H1 (cell line): ENCODE results near the gene COL27A1. TPM values are rescaled to one million over a fixed set of nuclear protein-coding genes. Genes with fewer than 3 reads are reported as not detected.

Experiments
- CTCF ChIA-PET: fragments of 300-600 bp; sonication (Branson Sonifier 250); formaldehyde crosslinking; loops from one replicate; lab custom pipeline; 2021; ENCODE audit not compliant: partially characterized antibody; lab: Charles Lee
- POLR2A ChIA-PET: fragments of 300-600 bp; sonication (Branson Sonifier 250); formaldehyde crosslinking; loops from one replicate; lab custom pipeline; 2021; ENCODE audit warnings: inconsistent platforms; ENCODE audit not compliant: partially characterized antibody; lab: Charles Lee
- DNase-seq, 2 experiments: peaks; one replicate each; pipeline versions ENCODE4 v3.0.0 to v3.0.0-alpha.2; 2010 to 2022; ENCODE audit warnings: low spot score in 2 of 2, low read depth in 1 of 2, mixed read lengths in 1 of 2
- FAIRE-seq: peaks from 2 replicates; lab custom pipeline; 2011; peaks lifted over from hg19 to GRCh38; lab: Jason Lieb, UNC
- H2AFZ ChIP-seq: 2 replicates; pipeline ENCODE4 v1.8.1; 2012; ENCODE audit warnings: low read length, inconsistent platforms
- H2AK5ac ChIP-seq: 2 replicates; pipeline ENCODE4 v1.6.1; 2013; ENCODE audit warnings: low read depth, low read length
- H2BK120ac ChIP-seq: replicated peaks from 2 replicates; pipeline ENCODE3; 2013; ENCODE audit warnings: low read depth, low read length, inconsistent platforms
- H2BK12ac ChIP-seq: 2 replicates; pipeline ENCODE4 v1.6.1; 2013; ENCODE audit warnings: low read depth, low read length
- H2BK15ac ChIP-seq: 2 replicates; pipeline ENCODE4 v1.6.1; 2013; ENCODE audit warnings: low read length
- H2BK20ac ChIP-seq: 2 replicates; pipeline ENCODE4 v1.6.1; 2013; ENCODE audit warnings: low read length
- H2BK5ac ChIP-seq: 2 replicates; pipeline ENCODE4 v1.6.1; 2013; ENCODE audit warnings: low read depth, low read length
- H3K14ac ChIP-seq: 2 replicates; pipeline ENCODE4 v1.6.1; 2013; ENCODE audit warnings: inconsistent platforms; ENCODE audit not compliant: insufficient read length
- H3K18ac ChIP-seq: 2 replicates; pipeline ENCODE4 v1.6.1; 2013; ENCODE audit warnings: low read length; ENCODE audit errors: extremely low read depth
- H3K23ac ChIP-seq: 2 replicates; pipeline ENCODE4 v1.6.1; 2013; ENCODE audit warnings: inconsistent platforms; ENCODE audit not compliant: insufficient read length
- H3K23me2 ChIP-seq: 2 replicates; pipeline ENCODE4 v1.6.1; 2013; ENCODE audit warnings: low read depth, low read length
- H3K27ac ChIP-seq: 2 replicates; pipeline ENCODE4 v1.6.1; 2011; ENCODE audit warnings: low read depth, low read length, inconsistent platforms
- H3K27me3 ChIP-seq, 4 experiments: replicated peaks in 1 of 4; 1 replicate in 1 of 4; 2 replicates in 3 of 4; pipeline versions ENCODE4 v1.6.1 to v1.8.1; 2011 to 2013; ENCODE audit warnings: low read length in 3 of 4, mild to moderate bottlenecking in 3 of 4, inconsistent platforms in 2 of 4, mixed read lengths in 2 of 4, moderate library complexity in 1 of 4; ENCODE audit not compliant: control insufficient read depth in 3 of 4, insufficient read depth in 3 of 4; ENCODE audit errors: extremely low read depth in 1 of 4
- H3K36me3 ChIP-seq, 4 experiments: 2 replicates each; pipeline versions ENCODE4 v1.6.1 to v1.8.1; 2011 to 2013; ENCODE audit warnings: mild to moderate bottlenecking in 4 of 4, low read length in 3 of 4, moderate library complexity in 2 of 4, control low read depth in 1 of 4, inconsistent platforms in 1 of 4; ENCODE audit not compliant: insufficient read depth in 4 of 4, control insufficient read depth in 2 of 4
- H3K4ac ChIP-seq: replicated peaks from 2 replicates; pipeline ENCODE3; 2013; ENCODE audit warnings: low read length, low read depth, mixed read lengths, inconsistent platforms; ENCODE audit not compliant: insufficient read length
- H3K4me1 ChIP-seq, 4 experiments: replicated peaks in 1 of 4; 1 replicate in 1 of 4; 2 replicates in 3 of 4; pipeline versions ENCODE4 v1.6.1 to v1.8.1; 2011 to 2013; ENCODE audit warnings: low read length in 3 of 4, inconsistent platforms in 2 of 4, mixed read lengths in 1 of 4; ENCODE audit not compliant: insufficient read depth in 4 of 4, control insufficient read depth in 3 of 4
- H3K4me2 ChIP-seq, 2 experiments: 2 replicates each; pipeline versions ENCODE4 v1.6.1 to v1.8.1; 2011 to 2013; ENCODE audit warnings: low read depth in 2 of 2, low read length in 2 of 2, control low read depth in 1 of 2, inconsistent platforms in 1 of 2, mild to moderate bottlenecking in 1 of 2; ENCODE audit not compliant: insufficient read depth in 1 of 2
- H3K4me3 ChIP-seq, 4 experiments: fragments of 200-600, 300-600 bp in 1 of 4; sonication (generic), shearing (Covaris generic), sonication (Bioruptor Twin) in 1 of 4; 2 replicates each; pipeline versions ENCODE4 v1.5.1 to v1.8.1; 2011 to 2016; ENCODE audit warnings: low read length in 4 of 4, low read depth in 3 of 4, control low read depth in 2 of 4, inconsistent platforms in 2 of 4, mild to moderate bottlenecking in 2 of 4, mixed read lengths in 1 of 4, moderate library complexity in 1 of 4; ENCODE audit not compliant: insufficient read depth in 2 of 4; ENCODE audit errors: extremely low read depth in 1 of 4
- H3K56ac ChIP-seq: replicated peaks from 2 replicates; pipeline ENCODE3; 2013; ENCODE audit warnings: low read depth, mild to moderate bottlenecking, mixed read lengths, low read length, inconsistent platforms; ENCODE audit not compliant: insufficient read length
- H3K79me1 ChIP-seq: 2 replicates; pipeline ENCODE4 v1.6.1; 2013; ENCODE audit warnings: low read depth, low read length, control low read depth
- H3K79me2 ChIP-seq, 2 experiments: 2 replicates each; pipeline versions ENCODE4 v1.6.1 to v1.8.1; 2012 to 2013; ENCODE audit warnings: low read length in 2 of 2, mild to moderate bottlenecking in 2 of 2, inconsistent platforms in 1 of 2; ENCODE audit not compliant: insufficient read depth in 2 of 2, control insufficient read depth in 1 of 2
- H3K9ac ChIP-seq, 4 experiments: replicated peaks in 1 of 4; 1 replicate in 1 of 4; 2 replicates in 3 of 4; pipeline versions ENCODE4 v1.6.1 to v1.8.1; 2011 to 2013; ENCODE audit warnings: low read depth in 3 of 4, low read length in 3 of 4, control low read depth in 2 of 4, mild to moderate bottlenecking in 2 of 4, moderate library complexity in 2 of 4, inconsistent platforms in 1 of 4; ENCODE audit errors: extremely low read depth in 1 of 4
- H3K9me3 ChIP-seq, 2 experiments: 2 replicates each; pipeline versions ENCODE4 v1.6.1 to v1.8.1; 2012 to 2013; ENCODE audit warnings: mild to moderate bottlenecking in 2 of 2, moderate library complexity in 2 of 2, control low read depth in 1 of 2, inconsistent platforms in 1 of 2, low read depth in 1 of 2, low read length in 1 of 2, mixed read lengths in 1 of 2; ENCODE audit not compliant: insufficient read depth in 2 of 2
- H4K20me1 ChIP-seq, 2 experiments: replicated peaks in 1 of 2; 2 replicates each; pipeline versions ENCODE3 to v1.8.1; 2011 to 2013; ENCODE audit warnings: inconsistent platforms in 2 of 2, low read length in 2 of 2, mild to moderate bottlenecking in 1 of 2; ENCODE audit not compliant: insufficient read depth in 2 of 2, control insufficient read depth in 1 of 2
- H4K5ac ChIP-seq: 2 replicates; pipeline ENCODE4 v1.6.1; 2013; ENCODE audit warnings: low read length, low read depth, mixed read lengths, inconsistent platforms; ENCODE audit not compliant: insufficient read length
- H4K8ac ChIP-seq: 2 replicates; pipeline ENCODE4 v1.8.0; 2013; ENCODE audit warnings: mild to moderate bottlenecking, moderate library complexity, low read length, inconsistent platforms; ENCODE audit not compliant: insufficient read depth; ENCODE audit errors: extremely low read depth
- H4K91ac ChIP-seq: replicated peaks from 2 replicates; pipeline ENCODE3; 2013; ENCODE audit warnings: low read length, mixed read lengths, inconsistent platforms; ENCODE audit not compliant: insufficient read length
- ASH2L ChIP-seq: fragments of 200-600, 300-600 bp; sonication (generic); IDR thresholded peaks from one replicate; pipeline ENCODE4 v1.7.1; 2017; ENCODE audit warnings: low read length
- CHD2 ChIP-seq: IDR thresholded peaks from 2 replicates; pipeline ENCODE4 v1.6.1; 2012; ENCODE audit warnings: low read length, improper control_type of control experiment
- EZH2 ChIP-seq: fragments of 200-600 bp; sonication (generic); IDR thresholded peaks from 2 replicates; pipeline ENCODE4 v1.7.1; 2012; ENCODE audit warnings: low read depth, mild to moderate bottlenecking, moderate library complexity, low read length, inconsistent platforms; ENCODE audit not compliant: severe bottlenecking
- NANOG ChIP-seq: IDR thresholded peaks from 2 replicates; pipeline ENCODE4 v1.6.1; 2011; ENCODE audit warnings: low read length, low read depth, mild to moderate bottlenecking, inconsistent platforms; ENCODE audit not compliant: insufficient read depth, poor library complexity, severe bottlenecking
- POLR2A ChIP-seq, 2 experiments: IDR thresholded peaks; 1 replicate in 1 of 2; 2 replicates in 1 of 2; pipeline ENCODE4 v1.6.1; 2011; ENCODE audit warnings: low read depth in 2 of 2, low read length in 2 of 2, mild to moderate bottlenecking in 2 of 2; ENCODE audit errors: control extremely low read depth in 1 of 2
- TAF7 ChIP-seq: optimal IDR thresholded peaks from 2 replicates; pipeline ENCODE3; 2011; ENCODE audit warnings: low read depth, mild to moderate bottlenecking, inconsistent platforms, low read length, moderate library complexity, borderline replicate concordance
- TCF12 ChIP-seq: IDR thresholded peaks from 2 replicates; pipeline ENCODE4 v1.6.1; 2011; ENCODE audit warnings: low read depth, mild to moderate bottlenecking, low read length
- WGBS, 2 experiments: shearing (Covaris generic) in 1 of 2; methylation state at CpG; one replicate each; pipeline versions ENCODE4 v1.1.6 to v1.1.7; 2013 to 2015; ENCODE audit warnings: low lambda C conversion rate in 2 of 2, mixed read lengths in 2 of 2, inconsistent platforms in 1 of 2, low coverage in 1 of 2, missing lambda C conversion rate in 1 of 2; ENCODE audit not compliant: insufficient replicate concordance in 2 of 2, insufficient coverage in 1 of 2, insufficient read length in 1 of 2; ENCODE audit errors: extremely low coverage in 1 of 2, missing lambda C conversion rate in 1 of 2; 5-methylcytosine and 5-hydroxymethylcytosine counted together
- polyA plus RNA-seq, 7 experiments: library from polyadenylated mRNA; depleted of rRNA in 3 of 7; stranded (reverse) in 5 of 7; unstranded in 2 of 7; fragments of >200 nt in 5 of 7; fragments of 200-250 nt in 2 of 7; gene quantifications; 1 replicate in 5 of 7; 2 replicates in 1 of 7; 4 replicates in 1 of 7; pipeline versions ENCODE4 v1.2.1 to v1.2.3, GENCODE V29; 2011 to 2013; ENCODE audit warnings: missing spikeins in 2 of 7, mixed read lengths in 2 of 7
- total RNA-seq: library from RNA; stranded (reverse); fragmentation: NEBNext Ultra II Directional; extraction: Animal tissue kit (Norgen Biotek cat#: 25700); gene quantifications from 2 replicates; pipeline ENCODE4 v1.2.1, GENCODE V29; 2021
- TF ChIP-seq, protein P1 (sequence below), 3 experiments: IDR thresholded peaks; 1 replicate in 2 of 3; 2 replicates in 1 of 3; pipeline versions ENCODE4 v1.5.1 to v1.6.1; 2011; ENCODE audit warnings: low read length in 3 of 3, mild to moderate bottlenecking in 3 of 3, inconsistent platforms in 2 of 3, low read depth in 1 of 3, moderate library complexity in 1 of 3; ENCODE audit not compliant: insufficient read depth in 1 of 3; ENCODE audit errors: control extremely low read depth in 1 of 3
- TF ChIP-seq, protein P2 (sequence below): IDR thresholded peaks from 2 replicates; pipeline ENCODE4 v1.6.1; 2012; ENCODE audit warnings: inconsistent platforms

COL27A1 gene
- total and polyA plus RNA-seq, 2 of the 8 experiments (the other 6 are each of a cell fraction or from before 2014, with no cell fraction given), result 15.1 to 22.8 TPM

DNA sequence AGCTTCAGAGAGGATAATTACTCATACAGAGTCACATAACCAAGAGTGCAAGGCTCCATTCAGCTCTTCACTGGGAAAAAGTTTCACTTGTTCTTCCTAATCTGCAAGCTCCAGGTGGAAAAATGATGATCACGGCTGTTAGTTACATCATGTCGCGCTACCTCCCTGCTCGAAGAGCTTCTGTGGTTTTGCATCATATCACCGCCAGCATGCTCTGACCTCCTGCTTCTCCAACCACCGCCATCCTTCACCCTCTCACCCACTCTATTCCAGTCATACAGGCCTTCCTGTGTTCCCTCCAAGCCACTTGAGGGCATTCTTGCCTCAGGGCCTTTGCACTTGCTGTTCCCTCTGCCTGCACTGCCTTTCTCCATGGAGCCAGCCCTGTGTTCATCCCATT is 47.1 kb downstream of the COL27A1 start:
- Histone ChIP-seq H3K9ac (no peak overlapping the region), H4K8ac (no peak overlapping the region), H3K27me3 (no peaks in the 10 kb centered on the region), H3K36me3 (no peaks in the 10 kb centered on the region), H3K27ac (no peak overlapping the region), H3K79me2 (no peaks in the 10 kb centered on the region), H3K14ac (no peak overlapping the region), H3K23ac (no peak overlapping the region), H2AFZ (no peak overlapping the region), H3K79me1 (no peaks in the 10 kb centered on the region), H2BK15ac (no peak overlapping the region), H3K56ac (no peak overlapping the region), H2BK20ac (no peak overlapping the region), H3K9me3 (no peaks in the 10 kb centered on the region), H4K5ac (no peak overlapping the region), H3K23me2 (no peaks in the 10 kb centered on the region), H4K20me1 (peaks cover 0 to 4% of the 10 kb centered on the region in 2 experiments), H2BK120ac (no peak overlapping the region), H2BK5ac (no peak overlapping the region), H3K4ac (no peak overlapping the region), H4K91ac (no peak overlapping the region), H3K18ac (no peak overlapping the region), H2AK5ac (no peak overlapping the region), H3K4me1 (peaks cover 0 to 21% (median 6%) of the 10 kb centered on the region in 4 experiments; a peak in 4 of 7 replicates), H3K4me3 (no peak overlapping the region), H2BK12ac (no peak overlapping the region), H3K4me2 (no peak overlapping the region)
- FAIRE-seq (no peak), DNase-seq (no peak)
- WGBS, 2 experiments, result 98% methylated on average over 6 of the region's 6 CpGs; no CpG with 5 or more reads in 1 of the 2 experiments
- CTCF ChIA-PET, result interaction anchor here (0.9 to 1.8 kb wide), 3 partner anchors 45 to 89 kb away, joined by 4 to 7 read pairs (median 5); no protein-coding TSS in a partner anchor
- POLR2A ChIA-PET, result no interaction called here
- TF ChIP-seq ASH2L (no peak), EZH2 (no peak), TCF12 (no peak), NANOG (no peak), POLR2A (IDR thresholded peaks at IDR 0.05; ENCODE audit: control extremely low read depth in 1 of 2, low read depth in 2 of 2, low read length in 2 of 2) (no peak), CHD2 (no peak), TAF7 (no peak)
- TF ChIP-seq, protein P1, sequence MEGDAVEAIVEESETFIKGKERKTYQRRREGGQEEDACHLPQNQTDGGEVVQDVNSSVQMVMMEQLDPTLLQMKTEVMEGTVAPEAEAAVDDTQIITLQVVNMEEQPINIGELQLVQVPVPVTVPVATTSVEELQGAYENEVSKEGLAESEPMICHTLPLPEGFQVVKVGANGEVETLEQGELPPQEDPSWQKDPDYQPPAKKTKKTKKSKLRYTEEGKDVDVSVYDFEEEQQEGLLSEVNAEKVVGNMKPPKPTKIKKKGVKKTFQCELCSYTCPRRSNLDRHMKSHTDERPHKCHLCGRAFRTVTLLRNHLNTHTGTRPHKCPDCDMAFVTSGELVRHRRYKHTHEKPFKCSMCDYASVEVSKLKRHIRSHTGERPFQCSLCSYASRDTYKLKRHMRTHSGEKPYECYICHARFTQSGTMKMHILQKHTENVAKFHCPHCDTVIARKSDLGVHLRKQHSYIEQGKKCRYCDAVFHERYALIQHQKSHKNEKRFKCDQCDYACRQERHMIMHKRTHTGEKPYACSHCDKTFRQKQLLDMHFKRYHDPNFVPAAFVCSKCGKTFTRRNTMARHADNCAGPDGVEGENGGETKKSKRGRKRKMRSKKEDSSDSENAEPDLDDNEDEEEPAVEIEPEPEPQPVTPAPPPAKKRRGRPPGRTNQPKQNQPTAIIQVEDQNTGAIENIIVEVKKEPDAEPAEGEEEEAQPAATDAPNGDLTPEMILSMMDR (IDR thresholded peaks at IDR 0.05; ENCODE audit: control extremely low read depth in 1 of 3, insufficient read depth in 1 of 3, low read depth in 1 of 3, low read length in 3 of 3), result no peak
- TF ChIP-seq, protein P2, sequence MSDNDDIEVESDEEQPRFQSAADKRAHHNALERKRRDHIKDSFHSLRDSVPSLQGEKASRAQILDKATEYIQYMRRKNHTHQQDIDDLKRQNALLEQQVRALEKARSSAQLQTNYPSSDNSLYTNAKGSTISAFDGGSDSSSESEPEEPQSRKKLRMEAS, result no peak
